K562 (cell line): ENCODE results near the gene ASMTL. TPM values are rescaled to one million over a fixed set of nuclear protein-coding genes. Genes with fewer than 3 reads are reported as not detected.

Source experiments
- ATF1 ChIP-seq, 2 experiments: fragments of 450-650 bp in 1 of 2; IDR thresholded peaks; 2 replicates each; pipeline ENCODE4 v1.6.1; 2016; ENCODE audit warnings: missing compliant biosample characterization in 1 of 2, missing genetic modification characterization in 1 of 2
- CBX2 ChIP-seq: fragments of 200-600 bp; sonication (generic); IDR thresholded peaks from one replicate; pipeline ENCODE4 v1.6.1; 2012; ENCODE audit warnings: mild to moderate bottlenecking, low read length, inconsistent platforms; ENCODE audit not compliant: insufficient read depth, poor library complexity, severe bottlenecking
- JUND ChIP-seq, 2 experiments: IDR thresholded peaks; 2 replicates in 1 of 2; 3 replicates in 1 of 2; pipeline ENCODE4 v1.6.1; 2011; ENCODE audit warnings: borderline replicate concordance in 2 of 2, low read depth in 2 of 2, low read length in 2 of 2, improper control_type of control experiment in 1 of 2, missing biosample characterization in 1 of 2, missing genetic modification characterization in 1 of 2, missing genetic modification reagents in 1 of 2
- L3MBTL2 ChIP-seq: fragments of 450-650 bp; IDR thresholded peaks from 2 replicates; pipeline ENCODE4 v1.6.1; 2016; ENCODE audit warnings: mild to moderate bottlenecking, moderate library complexity
- RNF2 ChIP-seq: sonication (generic); IDR thresholded peaks from 2 replicates; pipeline ENCODE4 v1.6.1; 2016
- SOX6 ChIP-seq: fragments of 450-650 bp; IDR thresholded peaks from 2 replicates; pipeline ENCODE4 v1.6.1; 2014; ENCODE audit warnings: mild to moderate bottlenecking
- SPI1 ChIP-seq: IDR thresholded peaks from 2 replicates; pipeline ENCODE4 v1.6.1; 2011; ENCODE audit warnings: low read depth, low read length, control low read depth, borderline replicate concordance
- ZBTB7A ChIP-seq: IDR thresholded peaks from 2 replicates; pipeline ENCODE4 v1.6.1; 2011; ENCODE audit warnings: low read depth, mild to moderate bottlenecking, low read length, moderate library complexity, borderline replicate concordance; ENCODE audit not compliant: control insufficient read depth
- ZNF311 ChIP-seq: fragments of 250-450 bp; sonication (Bioruptor Pico); IDR thresholded peaks from 2 replicates; pipeline ENCODE4 v1.4.0; 2020; ENCODE audit warnings: mild to moderate bottlenecking, moderate library complexity
- polyA plus RNA-seq, 8 experiments: library from polyadenylated mRNA; depleted of rRNA in 4 of 8; stranded (reverse) in 5 of 8; unstranded in 3 of 8; fragments of >200 nt; fragmentation: Nextera tagmentation in 2 of 8; fragmentation: Illumina TruSeq in 1 of 8; extraction: Ambion mirVana in 2 of 8; extraction: Trizol in 1 of 8; gene quantifications; 2 replicates each; pipeline versions ENCODE4 v1.2.1 to v1.2.3, GENCODE V29; 2011 to 2014; ENCODE audit warnings: inconsistent platforms in 1 of 8, missing spikeins in 1 of 8
- total RNA-seq, 7 experiments: library from RNA; depleted of rRNA in 6 of 7; stranded (reverse); fragments of >200 nt in 6 of 7; fragmentation: Illumina TruSeq in 2 of 7; extraction: Trizol in 2 of 7; gene quantifications; 2 replicates each; pipeline versions ENCODE4 v1.2.1 to v1.2.3, GENCODE V29; 2011 to 2021; ENCODE audit warnings: low replicate concordance in 1 of 7
- TF ChIP-seq, protein P1 (sequence below): fragments of 450-650 bp; IDR thresholded peaks from 2 replicates; pipeline ENCODE4 v1.6.1; 2016; ENCODE audit warnings: mild to moderate bottlenecking, moderate library complexity
- TF ChIP-seq, protein P2 (sequence below): sonication (generic); IDR thresholded peaks from 2 replicates; pipeline ENCODE4 v1.6.1; 2016

ASMTL gene
- total and polyA plus RNA-seq, 9 of the 15 experiments (the other 6 are each of a cell fraction or from before 2014, with no cell fraction given): 0.56 to 20.6 (median 7.6) TPM

DNA sequence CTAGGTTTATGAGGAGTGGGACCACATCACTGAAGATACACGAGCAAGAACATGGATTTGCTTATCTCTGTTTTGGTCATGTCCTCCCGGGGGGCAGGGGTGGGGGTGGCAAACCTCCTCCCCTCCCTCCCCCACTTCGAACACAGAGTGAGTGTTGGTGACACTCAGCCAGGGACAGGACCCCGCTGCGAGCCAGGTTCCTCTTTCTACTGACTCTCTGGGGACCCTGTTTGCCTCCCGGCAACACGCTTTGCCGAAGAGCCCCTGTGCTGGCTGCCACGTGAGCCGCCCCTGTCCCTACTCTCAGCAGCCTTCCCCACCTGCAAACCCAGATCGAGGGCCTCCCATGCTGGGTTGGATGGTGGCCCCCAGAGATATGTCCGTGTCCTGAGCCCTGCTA, 49.5 kb upstream of the ASMTL start (continued):
- TF ChIP-seq CBX2 (no peak), SOX6 (peak; percentile 12; the same call in 1 of the 2 replicates), ZNF311 (CRISPR knock-in tag) (no peak), SPI1 (peak; percentile 49; the same call in 1 of the 2 replicates), ZBTB7A (peak; percentile 52; the same call in 1 of the 2 replicates), JUND (IDR thresholded peaks at IDR 0.05; ENCODE audit: borderline replicate concordance, low read depth, low read length) (0 out of 2 replicates have a peak, but pooled peaks have one; percentile 2), JUND (tag; IDR thresholded peaks at IDR 0.05; ENCODE audit: borderline replicate concordance, low read depth, low read length) (no peak), L3MBTL2 (peak; percentile 77), RNF2 (peak; percentile 58; the same call in 1 of the 2 replicates), ATF1 (CRISPR knock-in tag; IDR thresholded peaks at IDR 0.05) (no peak), ATF1 (tag; IDR thresholded peaks at IDR 0.05) (0 out of 2 replicates have a peak, but pooled peaks have one; percentile 9)
- TF ChIP-seq, protein P1, sequence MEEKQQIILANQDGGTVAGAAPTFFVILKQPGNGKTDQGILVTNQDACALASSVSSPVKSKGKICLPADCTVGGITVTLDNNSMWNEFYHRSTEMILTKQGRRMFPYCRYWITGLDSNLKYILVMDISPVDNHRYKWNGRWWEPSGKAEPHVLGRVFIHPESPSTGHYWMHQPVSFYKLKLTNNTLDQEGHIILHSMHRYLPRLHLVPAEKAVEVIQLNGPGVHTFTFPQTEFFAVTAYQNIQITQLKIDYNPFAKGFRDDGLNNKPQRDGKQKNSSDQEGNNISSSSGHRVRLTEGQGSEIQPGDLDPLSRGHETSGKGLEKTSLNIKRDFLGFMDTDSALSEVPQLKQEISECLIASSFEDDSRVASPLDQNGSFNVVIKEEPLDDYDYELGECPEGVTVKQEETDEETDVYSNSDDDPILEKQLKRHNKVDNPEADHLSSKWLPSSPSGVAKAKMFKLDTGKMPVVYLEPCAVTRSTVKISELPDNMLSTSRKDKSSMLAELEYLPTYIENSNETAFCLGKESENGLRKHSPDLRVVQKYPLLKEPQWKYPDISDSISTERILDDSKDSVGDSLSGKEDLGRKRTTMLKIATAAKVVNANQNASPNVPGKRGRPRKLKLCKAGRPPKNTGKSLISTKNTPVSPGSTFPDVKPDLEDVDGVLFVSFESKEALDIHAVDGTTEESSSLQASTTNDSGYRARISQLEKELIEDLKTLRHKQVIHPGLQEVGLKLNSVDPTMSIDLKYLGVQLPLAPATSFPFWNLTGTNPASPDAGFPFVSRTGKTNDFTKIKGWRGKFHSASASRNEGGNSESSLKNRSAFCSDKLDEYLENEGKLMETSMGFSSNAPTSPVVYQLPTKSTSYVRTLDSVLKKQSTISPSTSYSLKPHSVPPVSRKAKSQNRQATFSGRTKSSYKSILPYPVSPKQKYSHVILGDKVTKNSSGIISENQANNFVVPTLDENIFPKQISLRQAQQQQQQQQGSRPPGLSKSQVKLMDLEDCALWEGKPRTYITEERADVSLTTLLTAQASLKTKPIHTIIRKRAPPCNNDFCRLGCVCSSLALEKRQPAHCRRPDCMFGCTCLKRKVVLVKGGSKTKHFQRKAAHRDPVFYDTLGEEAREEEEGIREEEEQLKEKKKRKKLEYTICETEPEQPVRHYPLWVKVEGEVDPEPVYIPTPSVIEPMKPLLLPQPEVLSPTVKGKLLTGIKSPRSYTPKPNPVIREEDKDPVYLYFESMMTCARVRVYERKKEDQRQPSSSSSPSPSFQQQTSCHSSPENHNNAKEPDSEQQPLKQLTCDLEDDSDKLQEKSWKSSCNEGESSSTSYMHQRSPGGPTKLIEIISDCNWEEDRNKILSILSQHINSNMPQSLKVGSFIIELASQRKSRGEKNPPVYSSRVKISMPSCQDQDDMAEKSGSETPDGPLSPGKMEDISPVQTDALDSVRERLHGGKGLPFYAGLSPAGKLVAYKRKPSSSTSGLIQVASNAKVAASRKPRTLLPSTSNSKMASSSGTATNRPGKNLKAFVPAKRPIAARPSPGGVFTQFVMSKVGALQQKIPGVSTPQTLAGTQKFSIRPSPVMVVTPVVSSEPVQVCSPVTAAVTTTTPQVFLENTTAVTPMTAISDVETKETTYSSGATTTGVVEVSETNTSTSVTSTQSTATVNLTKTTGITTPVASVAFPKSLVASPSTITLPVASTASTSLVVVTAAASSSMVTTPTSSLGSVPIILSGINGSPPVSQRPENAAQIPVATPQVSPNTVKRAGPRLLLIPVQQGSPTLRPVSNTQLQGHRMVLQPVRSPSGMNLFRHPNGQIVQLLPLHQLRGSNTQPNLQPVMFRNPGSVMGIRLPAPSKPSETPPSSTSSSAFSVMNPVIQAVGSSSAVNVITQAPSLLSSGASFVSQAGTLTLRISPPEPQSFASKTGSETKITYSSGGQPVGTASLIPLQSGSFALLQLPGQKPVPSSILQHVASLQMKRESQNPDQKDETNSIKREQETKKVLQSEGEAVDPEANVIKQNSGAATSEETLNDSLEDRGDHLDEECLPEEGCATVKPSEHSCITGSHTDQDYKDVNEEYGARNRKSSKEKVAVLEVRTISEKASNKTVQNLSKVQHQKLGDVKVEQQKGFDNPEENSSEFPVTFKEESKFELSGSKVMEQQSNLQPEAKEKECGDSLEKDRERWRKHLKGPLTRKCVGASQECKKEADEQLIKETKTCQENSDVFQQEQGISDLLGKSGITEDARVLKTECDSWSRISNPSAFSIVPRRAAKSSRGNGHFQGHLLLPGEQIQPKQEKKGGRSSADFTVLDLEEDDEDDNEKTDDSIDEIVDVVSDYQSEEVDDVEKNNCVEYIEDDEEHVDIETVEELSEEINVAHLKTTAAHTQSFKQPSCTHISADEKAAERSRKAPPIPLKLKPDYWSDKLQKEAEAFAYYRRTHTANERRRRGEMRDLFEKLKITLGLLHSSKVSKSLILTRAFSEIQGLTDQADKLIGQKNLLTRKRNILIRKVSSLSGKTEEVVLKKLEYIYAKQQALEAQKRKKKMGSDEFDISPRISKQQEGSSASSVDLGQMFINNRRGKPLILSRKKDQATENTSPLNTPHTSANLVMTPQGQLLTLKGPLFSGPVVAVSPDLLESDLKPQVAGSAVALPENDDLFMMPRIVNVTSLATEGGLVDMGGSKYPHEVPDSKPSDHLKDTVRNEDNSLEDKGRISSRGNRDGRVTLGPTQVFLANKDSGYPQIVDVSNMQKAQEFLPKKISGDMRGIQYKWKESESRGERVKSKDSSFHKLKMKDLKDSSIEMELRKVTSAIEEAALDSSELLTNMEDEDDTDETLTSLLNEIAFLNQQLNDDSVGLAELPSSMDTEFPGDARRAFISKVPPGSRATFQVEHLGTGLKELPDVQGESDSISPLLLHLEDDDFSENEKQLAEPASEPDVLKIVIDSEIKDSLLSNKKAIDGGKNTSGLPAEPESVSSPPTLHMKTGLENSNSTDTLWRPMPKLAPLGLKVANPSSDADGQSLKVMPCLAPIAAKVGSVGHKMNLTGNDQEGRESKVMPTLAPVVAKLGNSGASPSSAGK: peak; percentile 54
- TF ChIP-seq, protein P2, sequence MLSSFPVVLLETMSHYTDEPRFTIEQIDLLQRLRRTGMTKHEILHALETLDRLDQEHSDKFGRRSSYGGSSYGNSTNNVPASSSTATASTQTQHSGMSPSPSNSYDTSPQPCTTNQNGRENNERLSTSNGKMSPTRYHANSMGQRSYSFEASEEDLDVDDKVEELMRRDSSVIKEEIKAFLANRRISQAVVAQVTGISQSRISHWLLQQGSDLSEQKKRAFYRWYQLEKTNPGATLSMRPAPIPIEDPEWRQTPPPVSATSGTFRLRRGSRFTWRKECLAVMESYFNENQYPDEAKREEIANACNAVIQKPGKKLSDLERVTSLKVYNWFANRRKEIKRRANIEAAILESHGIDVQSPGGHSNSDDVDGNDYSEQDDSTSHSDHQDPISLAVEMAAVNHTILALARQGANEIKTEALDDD: no peak
